ENCODE measurements around the gene CGRRF1.

DNA sequence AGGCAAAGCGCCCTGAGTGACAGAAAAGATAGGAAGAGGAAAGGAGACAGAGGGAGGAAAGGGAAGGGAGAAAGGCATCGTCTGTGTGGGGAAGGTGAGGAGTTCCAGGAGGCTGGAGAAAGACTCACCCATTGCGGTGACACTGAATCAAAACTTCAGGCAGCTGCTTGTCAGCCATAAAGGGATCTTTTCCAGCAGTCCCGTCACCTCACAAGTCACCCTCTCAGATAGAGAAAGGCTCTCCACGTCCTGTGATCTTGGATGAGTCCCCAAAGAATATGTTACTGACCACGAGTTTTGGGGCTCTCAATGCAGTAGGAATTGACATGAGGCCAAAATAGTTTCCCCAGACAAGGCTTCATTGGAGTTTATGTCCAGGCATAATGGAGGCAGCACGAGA lies 11.1 kb upstream of the CGRRF1 start:
- TF ChIP-seq, protein P1, sequence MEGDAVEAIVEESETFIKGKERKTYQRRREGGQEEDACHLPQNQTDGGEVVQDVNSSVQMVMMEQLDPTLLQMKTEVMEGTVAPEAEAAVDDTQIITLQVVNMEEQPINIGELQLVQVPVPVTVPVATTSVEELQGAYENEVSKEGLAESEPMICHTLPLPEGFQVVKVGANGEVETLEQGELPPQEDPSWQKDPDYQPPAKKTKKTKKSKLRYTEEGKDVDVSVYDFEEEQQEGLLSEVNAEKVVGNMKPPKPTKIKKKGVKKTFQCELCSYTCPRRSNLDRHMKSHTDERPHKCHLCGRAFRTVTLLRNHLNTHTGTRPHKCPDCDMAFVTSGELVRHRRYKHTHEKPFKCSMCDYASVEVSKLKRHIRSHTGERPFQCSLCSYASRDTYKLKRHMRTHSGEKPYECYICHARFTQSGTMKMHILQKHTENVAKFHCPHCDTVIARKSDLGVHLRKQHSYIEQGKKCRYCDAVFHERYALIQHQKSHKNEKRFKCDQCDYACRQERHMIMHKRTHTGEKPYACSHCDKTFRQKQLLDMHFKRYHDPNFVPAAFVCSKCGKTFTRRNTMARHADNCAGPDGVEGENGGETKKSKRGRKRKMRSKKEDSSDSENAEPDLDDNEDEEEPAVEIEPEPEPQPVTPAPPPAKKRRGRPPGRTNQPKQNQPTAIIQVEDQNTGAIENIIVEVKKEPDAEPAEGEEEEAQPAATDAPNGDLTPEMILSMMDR (IDR thresholded peaks at IDR 0.05; ENCODE audit: low read length), result no peak
- no peak for TF ChIP-seq EZH2 (IDR thresholded peaks at IDR 0.05; ENCODE audit: borderline replicate concordance, low read length)

All from OCI-LY1 (cell line).